HepG2 (cell line): ENCODE measurements around the gene TMCO4. TPM values are rescaled to one million over a fixed set of nuclear protein-coding genes. Genes with fewer than 3 reads are reported as not detected.

Source experiments
- ATAC-seq: fragments of 200-7000 bp; cut with Tn5 transposase; 3 replicates; pipeline ENCODE4 v1.9.1; 2020; ENCODE audit warnings: mild to moderate bottlenecking, moderate library complexity
- BruUV-seq: library from RNA; stranded (reverse); fragments of 400-500 nt; replicated peaks from 2 replicates; lab custom pipeline; 2021; lab: Mats Ljungman, UMichigan
- CTCF ChIA-PET: fragments of 300-600 bp; formaldehyde crosslinking; extraction: SDS; loops from one replicate; lab custom pipeline; 2021; ENCODE audit warnings: low total read pairs, inconsistent platforms, low intra/inter-chr PET ratio; lab: Yijun Ruan, JAX
- POLR2A ChIA-PET: fragments of 350-600 bp; sonication (Branson Sonifier 250); formaldehyde crosslinking; loops from one replicate; lab custom pipeline; 2020; ENCODE audit warnings: antibody characterized with exemption, inconsistent platforms; lab: Yijun Ruan, JAX
- DNase-seq: peaks from one replicate; pipeline ENCODE4 v3.0.0-alpha.2; 2015; ENCODE audit warnings: low spot score
- FAIRE-seq: peaks from 3 replicates; lab custom pipeline; 2011; peaks lifted over from hg19 to GRCh38; lab: Jason Lieb, UNC
- H2AFZ ChIP-seq: one replicate; pipeline ENCODE4 v1.6.1; 2011; ENCODE audit warnings: low read length, inconsistent platforms
- H3K27ac ChIP-seq: fragments of 300-600 bp; 3 replicates; pipeline ENCODE4 v1.8.0; 2011; ENCODE audit warnings: mixed run types, mild to moderate bottlenecking, mixed read lengths, low read length, inconsistent platforms; ENCODE audit not compliant: insufficient read depth; ENCODE audit errors: extremely low read length
- H3K27me3 ChIP-seq, 2 experiments: fragments of 200-600 bp in 1 of 2; 2 replicates in 1 of 2; 3 replicates in 1 of 2; pipeline versions ENCODE4 v1.6.0 to v1.8.0; 2011; ENCODE audit warnings: low read length in 2 of 2, mild to moderate bottlenecking in 2 of 2, moderate library complexity in 2 of 2, inconsistent platforms in 1 of 2; ENCODE audit not compliant: insufficient read depth in 2 of 2, control insufficient read depth in 1 of 2
- H3K36me3 ChIP-seq, 2 experiments: fragments of 200-600 bp in 1 of 2; replicated peaks in 1 of 2; 2 replicates in 1 of 2; 3 replicates in 1 of 2; pipeline versions ENCODE4 v1.5.1 to v1.8.0; 2011; ENCODE audit warnings: low read length in 2 of 2, inconsistent platforms in 1 of 2; ENCODE audit not compliant: insufficient read depth in 2 of 2, control insufficient read depth in 1 of 2
- H3K4me1 ChIP-seq: 2 replicates; pipeline ENCODE4 v1.5.1; 2012; ENCODE audit warnings: low read length, inconsistent platforms; ENCODE audit not compliant: insufficient read depth
- H3K4me2 ChIP-seq: 2 replicates; pipeline ENCODE4 v1.6.0; 2011; ENCODE audit warnings: low read depth, low read length, inconsistent platforms
- H3K4me3 ChIP-seq, 3 experiments: fragments of 200-600 bp in 1 of 3; sonication (generic), shearing (Covaris generic) in 1 of 3; replicated peaks in 1 of 3; 2 replicates each; pipeline ENCODE4 v1.5.1; 2011 to 2016; ENCODE audit warnings: low read length in 3 of 3, inconsistent platforms in 2 of 3, low read depth in 2 of 3, mild to moderate bottlenecking in 2 of 3, control low read depth in 1 of 3, mixed read lengths in 1 of 3; ENCODE audit not compliant: insufficient read depth in 1 of 3
- H3K79me2 ChIP-seq: one replicate; pipeline ENCODE4 v1.6.1; 2011; ENCODE audit warnings: low read length, inconsistent platforms; ENCODE audit not compliant: insufficient read depth
- H3K9ac ChIP-seq: 2 replicates; pipeline ENCODE4 v1.6.0; 2011; ENCODE audit warnings: mild to moderate bottlenecking, low read depth, low read length, inconsistent platforms; ENCODE audit not compliant: insufficient read depth
- H3K9me3 ChIP-seq: 2 replicates; pipeline ENCODE4 v1.5.1; 2012; ENCODE audit warnings: mild to moderate bottlenecking, low read length
- H4K20me1 ChIP-seq: 2 replicates; pipeline ENCODE4 v1.6.0; 2011; ENCODE audit warnings: inconsistent platforms, mild to moderate bottlenecking, low read length, moderate library complexity; ENCODE audit not compliant: insufficient read depth
- CC2D1A ChIP-seq: sonication (generic); formaldehyde crosslinking; IDR thresholded peaks from 2 replicates; pipeline ENCODE4 v1.8.1; 2023; ENCODE audit warnings: mild to moderate bottlenecking, missing genetic modification reagents
- CENPT ChIP-seq: sonication (generic); formaldehyde crosslinking; IDR thresholded peaks from 2 replicates; pipeline ENCODE4 v1.8.0; 2022; ENCODE audit warnings: low read depth, mild to moderate bottlenecking, moderate library complexity, missing genetic modification reagents
- GATAD2A ChIP-seq: IDR thresholded peaks from 2 replicates; pipeline ENCODE4 v1.6.1; 2016
- HOXA9 ChIP-seq: sonication (generic); formaldehyde crosslinking; IDR thresholded peaks from 2 replicates; pipeline ENCODE4 v1.8.1; 2022; ENCODE audit warnings: missing genetic modification reagents, mild to moderate bottlenecking, moderate library complexity, borderline replicate concordance
- NFKB2 ChIP-seq: sonication (generic); formaldehyde crosslinking; IDR thresholded peaks from 2 replicates; pipeline ENCODE4 v1.4.0; 2020; ENCODE audit warnings: missing genetic modification reagents, borderline replicate concordance
- NFYB ChIP-seq: sonication (generic); formaldehyde crosslinking; IDR thresholded peaks from 2 replicates; pipeline ENCODE4 v1.4.0; 2020; ENCODE audit warnings: missing genetic modification reagents
- RAD51 ChIP-seq: fragments of 450-650 bp; IDR thresholded peaks from 2 replicates; pipeline ENCODE4 v1.6.1; 2016; ENCODE audit warnings: borderline replicate concordance
- RNF219 ChIP-seq: sonication (generic); formaldehyde crosslinking; IDR thresholded peaks from 2 replicates; pipeline ENCODE4 v1.5.0; 2020; ENCODE audit warnings: mild to moderate bottlenecking, missing genetic modification reagents
- SATB2 ChIP-seq: sonication (generic); formaldehyde crosslinking; IDR thresholded peaks from 2 replicates; pipeline ENCODE4 v1.5.0; 2020; ENCODE audit warnings: missing genetic modification reagents
- STAT5B ChIP-seq: sonication (generic); formaldehyde crosslinking; IDR thresholded peaks from 2 replicates; pipeline ENCODE4 v1.4.0; 2020; ENCODE audit warnings: missing genetic modification reagents
- ZFP37 ChIP-seq: sonication (generic); formaldehyde crosslinking; IDR thresholded peaks from 2 replicates; pipeline ENCODE4 v1.4.0; 2020; ENCODE audit warnings: missing genetic modification reagents, borderline replicate concordance
- ZNF264 ChIP-seq: sonication (generic); formaldehyde crosslinking; IDR thresholded peaks from 2 replicates; pipeline ENCODE4 v1.4.0; 2020; ENCODE audit warnings: missing genetic modification reagents
- ZNF326 ChIP-seq: sonication (generic); formaldehyde crosslinking; IDR thresholded peaks from 2 replicates; pipeline ENCODE4 v1.4.0; 2020; ENCODE audit warnings: missing genetic modification reagents, borderline replicate concordance
- ZNF629 ChIP-seq: sonication (generic); formaldehyde crosslinking; conservative IDR thresholded peaks from 2 replicates; pipeline ENCODE4 v1.5.0; 2020; ENCODE audit warnings: missing genetic modification reagents
- ZNF660 ChIP-seq: sonication (generic); formaldehyde crosslinking; IDR thresholded peaks from 2 replicates; pipeline ENCODE4 v1.5.1; 2020; ENCODE audit warnings: mild to moderate bottlenecking, low read depth, missing genetic modification reagents, borderline replicate concordance
- WGBS: methylation state at CpG from one replicate; pipeline ENCODE4 v1.1.6; 2017; ENCODE audit warnings: low lambda C conversion rate; 5-methylcytosine and 5-hydroxymethylcytosine counted together
- in situ Hi-C: cut with HindIII; loops from 2 replicates; pipeline ENCODE4 v1.10.0; 2017; ENCODE audit warnings: low pct_unique_long_range_greater_than_20kb; ENCODE audit not compliant: extremely low pct_ligation_motif_present
- intact Hi-C: fragments of 100-400 bp; cut with micrococcal nuclease; formaldehyde crosslinking; loops from one replicate; pipeline ENCODE4 v1.10.0; 2022; ENCODE audit not compliant: unreplicated experiment
- polyA plus RNA-seq, 8 experiments: library from polyadenylated mRNA; depleted of rRNA in 3 of 8; stranded (reverse) in 7 of 8; unstranded in 1 of 8; fragments of >200 nt; fragmentation: Illumina TruSeq in 4 of 8; extraction: Trizol in 4 of 8; gene quantifications; 2 replicates each; pipeline versions ENCODE4 v1.2.1 to v1.2.3, GENCODE V29; 2011 to 2016; ENCODE audit warnings: low read depth in 4 of 8, missing spikeins in 1 of 8, mixed read lengths in 1 of 8; ENCODE audit not compliant: insufficient read depth in 1 of 8
- total RNA-seq, 5 experiments: library from RNA; depleted of rRNA; stranded (reverse); fragments of >200 nt; fragmentation: Illumina TruSeq; extraction: Trizol; gene quantifications; 2 replicates each; pipeline ENCODE4 v1.2.3, GENCODE V29; 2016; ENCODE audit warnings: low read depth in 1 of 5
- TF ChIP-seq, protein P1 (sequence below): sonication (generic); formaldehyde crosslinking; conservative IDR thresholded peaks from 2 replicates; pipeline ENCODE4 v1.4.0; 2020; ENCODE audit warnings: missing genetic modification reagents

Gene TMCO4
- total and polyA plus RNA-seq, 2 of the 13 experiments (the other 11 are each of a cell fraction or from before 2014, with no cell fraction given) = 2.1 to 4.1 TPM

GRCh38 chr1:19720174-19720573, 79.5 kb downstream of the TMCO4 start:
- H3K79me2 ChIP-seq = no peaks in the 10 kb centered on the region
- H3K4me2 ChIP-seq = no peak overlapping the region
- CTCF ChIA-PET = no interaction called here
- TF ChIP-seq CC2D1A (CRISPR knock-in tag) (no peak), STAT5B (CRISPR knock-in tag) (no peak), ZNF326 (CRISPR knock-in tag) (no peak), ZNF629 (CRISPR knock-in tag) (peak; percentile 54)
- H3K9ac ChIP-seq = no peak overlapping the region
- FAIRE-seq (no peak), ATAC-seq (no peak), DNase-seq (no peak)
- H3K36me3 ChIP-seq = no peaks in the 10 kb centered on the region
- no peak overlapping the region for H2AFZ ChIP-seq
- H4K20me1 ChIP-seq = no peaks in the 10 kb centered on the region
- POLR2A ChIA-PET = no interaction called here
- intact Hi-C loops (no loop called here), in situ Hi-C loops (no loop called here)
- BruUV-seq = no TSS peak
- no peaks in the 10 kb centered on the region for H3K4me1 ChIP-seq
- 86% methylated on average over 4 of the region's 4 CpGs for WGBS
- no peak overlapping the region for H3K4me3 ChIP-seq
- no peaks in the 10 kb centered on the region for H3K9me3 ChIP-seq
- no peak overlapping the region for H3K27ac ChIP-seq
- H3K27me3 ChIP-seq = no peaks in the 10 kb centered on the region

DNA sequence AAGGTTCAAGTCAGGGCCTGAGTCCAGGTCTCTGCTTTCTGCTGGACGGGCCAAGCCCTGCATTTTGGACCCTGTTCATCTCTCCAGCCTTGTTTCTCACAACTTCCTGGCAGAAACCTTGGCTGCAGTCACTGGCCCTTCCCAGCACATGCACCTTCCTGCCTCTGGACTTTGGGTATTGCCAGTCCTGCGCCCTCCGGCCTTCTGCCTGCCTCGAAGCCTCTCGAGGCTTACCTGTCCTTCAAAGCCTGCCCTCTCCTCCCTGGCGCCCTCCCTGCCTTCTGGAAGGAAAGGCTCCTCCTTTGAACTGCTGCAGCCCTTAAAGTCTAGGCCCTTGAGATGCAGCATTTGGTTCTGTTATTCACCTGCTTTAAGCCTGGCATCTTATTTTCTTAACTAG, 82.2 kb downstream of the TMCO4 start:
- POLR2A ChIA-PET = no interaction called here
- Histone ChIP-seq H3K9me3 (no peaks in the 10 kb centered on the region), H2AFZ (no peak overlapping the region), H4K20me1 (no peaks in the 10 kb centered on the region), H3K4me1 (no peaks in the 10 kb centered on the region), H3K36me3 (no peaks in the 10 kb centered on the region), H3K27me3 (no peaks in the 10 kb centered on the region), H3K4me2 (no peak overlapping the region), H3K79me2 (no peaks in the 10 kb centered on the region), H3K27ac (no peak overlapping the region), H3K4me3 (no peak overlapping the region), H3K9ac (no peak overlapping the region)
- 68% methylated on average over 6 of the region's 6 CpGs for WGBS
- ATAC-seq (no peak), FAIRE-seq (no peak), DNase-seq (no peak)
- BruUV-seq = no TSS peak
- CTCF ChIA-PET = no interaction called here
- in situ Hi-C loops = no loop called here
- intact Hi-C loops = no loop called here
- TF ChIP-seq RNF219 (CRISPR knock-in tag) (no peak), NFKB2 (CRISPR knock-in tag) (no peak), NFYB (CRISPR knock-in tag) (no peak), GATAD2A (CRISPR knock-in tag) (no peak), ZNF264 (no peak), ZFP37 (CRISPR knock-in tag) (no peak), CENPT (CRISPR knock-in tag) (no peak), RAD51 (no peak), ZNF660 (CRISPR knock-in tag) (no peak), SATB2 (CRISPR knock-in tag) (no peak), HOXA9 (CRISPR knock-in tag) (no peak)
- TF ChIP-seq, protein P1, sequence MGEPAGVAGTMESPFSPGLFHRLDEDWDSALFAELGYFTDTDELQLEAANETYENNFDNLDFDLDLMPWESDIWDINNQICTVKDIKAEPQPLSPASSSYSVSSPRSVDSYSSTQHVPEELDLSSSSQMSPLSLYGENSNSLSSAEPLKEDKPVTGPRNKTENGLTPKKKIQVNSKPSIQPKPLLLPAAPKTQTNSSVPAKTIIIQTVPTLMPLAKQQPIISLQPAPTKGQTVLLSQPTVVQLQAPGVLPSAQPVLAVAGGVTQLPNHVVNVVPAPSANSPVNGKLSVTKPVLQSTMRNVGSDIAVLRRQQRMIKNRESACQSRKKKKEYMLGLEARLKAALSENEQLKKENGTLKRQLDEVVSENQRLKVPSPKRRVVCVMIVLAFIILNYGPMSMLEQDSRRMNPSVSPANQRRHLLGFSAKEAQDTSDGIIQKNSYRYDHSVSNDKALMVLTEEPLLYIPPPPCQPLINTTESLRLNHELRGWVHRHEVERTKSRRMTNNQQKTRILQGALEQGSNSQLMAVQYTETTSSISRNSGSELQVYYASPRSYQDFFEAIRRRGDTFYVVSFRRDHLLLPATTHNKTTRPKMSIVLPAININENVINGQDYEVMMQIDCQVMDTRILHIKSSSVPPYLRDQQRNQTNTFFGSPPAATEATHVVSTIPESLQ = no peak
